Fibroblast of upper back skin (primary cell): ENCODE data around the gene SOCS1.

Source experiments
- DNase-seq: peaks from one replicate; pipeline ENCODE4 v3.0.0-alpha.2; 2013

Gene SOCS1

GRCh38 chr16:11241480-11242204 lies 14.4 kb downstream of the SOCS1 start:
- no peak for DNase-seq

- DNase-seq = no peak
Observed at GRCh38 chr16:11240636-11241473, 15.1 kb downstream of the SOCS1 start.

DNA sequence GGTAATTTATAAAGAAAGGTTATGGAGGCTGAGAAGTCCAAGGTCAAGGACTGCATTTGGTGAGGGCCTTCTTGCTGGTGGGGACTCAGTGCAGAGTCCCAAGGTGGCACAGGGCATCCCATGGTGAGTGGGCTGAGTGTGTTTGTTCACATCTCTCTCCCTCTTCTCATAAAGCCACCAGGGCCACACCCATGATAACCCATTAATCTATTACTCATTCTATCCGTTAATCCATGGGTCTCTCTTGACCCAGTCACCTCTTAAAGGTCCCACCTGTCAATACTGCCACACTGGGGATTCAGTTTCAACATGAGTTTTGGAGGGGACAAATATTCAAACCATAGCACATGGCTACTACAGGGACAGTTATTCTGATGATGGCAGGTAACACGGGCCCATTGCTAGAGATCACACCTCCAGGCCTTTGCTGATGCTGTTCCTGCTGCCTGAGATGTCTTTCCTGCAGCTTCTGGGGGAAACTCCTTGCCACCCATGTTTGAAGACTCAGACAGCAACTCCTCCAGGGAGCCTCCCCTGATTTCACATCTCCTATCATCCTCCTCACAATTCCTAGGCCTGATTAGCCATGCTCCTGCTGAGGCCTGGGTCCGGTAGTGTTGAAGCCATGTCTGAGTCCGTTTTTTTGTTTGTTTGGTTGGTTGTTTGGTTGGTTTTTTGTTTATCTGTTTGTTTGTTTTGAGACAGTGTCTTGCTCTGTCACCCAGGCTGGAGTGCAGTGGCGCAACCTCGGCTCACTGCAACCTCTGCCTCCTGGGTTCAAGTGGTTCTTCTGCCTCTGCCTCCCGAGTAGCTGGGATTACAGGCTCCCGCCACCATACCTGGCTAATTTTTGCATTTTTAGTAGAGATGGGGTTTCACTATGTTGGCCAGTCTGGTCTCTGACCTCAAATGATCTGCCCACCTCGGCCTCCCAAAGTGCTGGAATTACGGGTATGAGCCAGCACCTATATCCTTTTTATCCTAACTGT lies 16.1 kb downstream of the SOCS1 start:
- no peak for DNase-seq

- no peak for DNase-seq
Observed at GRCh38 chr16:11238272-11239202, 17.5 kb downstream of the SOCS1 start.

DNA sequence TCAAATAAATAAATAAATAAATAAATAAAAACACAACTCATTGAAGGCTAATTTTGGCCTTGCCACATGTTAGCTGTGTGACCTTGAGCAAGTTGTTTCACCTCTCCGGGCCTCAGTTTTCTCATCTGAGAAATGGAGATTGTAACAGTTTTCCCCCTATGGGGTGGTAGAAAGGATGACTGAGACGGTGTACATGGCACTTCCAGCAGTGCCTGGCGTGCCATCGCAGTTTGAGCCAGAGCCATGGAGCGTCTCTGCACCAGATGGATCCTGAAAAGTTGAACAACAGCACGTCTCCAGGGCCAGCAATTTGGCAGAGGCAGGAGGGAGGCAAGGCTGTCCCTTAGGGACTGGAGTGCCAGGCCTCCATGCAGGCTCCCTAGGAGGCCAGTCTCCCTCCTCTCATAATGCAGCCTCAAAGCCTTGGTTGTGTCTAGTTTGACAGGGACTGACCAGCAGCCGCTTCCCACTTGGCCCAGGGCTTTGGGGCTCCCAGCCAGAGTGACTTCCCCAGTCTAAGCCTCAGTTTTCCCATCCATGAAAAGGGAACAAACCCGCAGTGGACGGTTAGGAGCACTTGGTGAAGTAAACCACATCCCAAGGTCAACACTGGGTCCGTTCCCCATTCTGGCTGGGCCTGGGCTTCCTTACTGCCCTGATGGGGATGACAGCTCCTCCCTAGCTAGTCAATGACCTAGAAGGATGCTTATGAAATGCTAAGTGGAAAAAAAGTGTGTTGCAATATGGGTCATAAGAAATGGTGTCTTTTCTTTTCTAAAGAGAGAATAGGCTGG lies 19.3 kb downstream of the SOCS1 start:
- DNase-seq = no peak

DNA sequence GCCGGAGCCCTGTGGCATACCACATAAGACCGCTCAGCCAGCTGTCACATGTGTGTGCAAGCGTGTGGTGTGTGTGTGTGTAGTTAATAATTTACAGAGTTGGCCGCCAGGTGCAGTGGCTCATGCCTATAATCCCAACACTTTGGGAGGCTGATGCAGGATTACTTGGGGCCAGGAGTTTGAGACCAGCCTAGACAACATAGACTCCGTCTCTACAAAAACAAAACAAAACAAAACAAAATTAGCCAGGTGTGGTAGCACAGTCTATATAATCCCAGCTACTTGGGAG lies 20.4 kb downstream of the SOCS1 start:
- no peak for DNase-seq

DNA sequence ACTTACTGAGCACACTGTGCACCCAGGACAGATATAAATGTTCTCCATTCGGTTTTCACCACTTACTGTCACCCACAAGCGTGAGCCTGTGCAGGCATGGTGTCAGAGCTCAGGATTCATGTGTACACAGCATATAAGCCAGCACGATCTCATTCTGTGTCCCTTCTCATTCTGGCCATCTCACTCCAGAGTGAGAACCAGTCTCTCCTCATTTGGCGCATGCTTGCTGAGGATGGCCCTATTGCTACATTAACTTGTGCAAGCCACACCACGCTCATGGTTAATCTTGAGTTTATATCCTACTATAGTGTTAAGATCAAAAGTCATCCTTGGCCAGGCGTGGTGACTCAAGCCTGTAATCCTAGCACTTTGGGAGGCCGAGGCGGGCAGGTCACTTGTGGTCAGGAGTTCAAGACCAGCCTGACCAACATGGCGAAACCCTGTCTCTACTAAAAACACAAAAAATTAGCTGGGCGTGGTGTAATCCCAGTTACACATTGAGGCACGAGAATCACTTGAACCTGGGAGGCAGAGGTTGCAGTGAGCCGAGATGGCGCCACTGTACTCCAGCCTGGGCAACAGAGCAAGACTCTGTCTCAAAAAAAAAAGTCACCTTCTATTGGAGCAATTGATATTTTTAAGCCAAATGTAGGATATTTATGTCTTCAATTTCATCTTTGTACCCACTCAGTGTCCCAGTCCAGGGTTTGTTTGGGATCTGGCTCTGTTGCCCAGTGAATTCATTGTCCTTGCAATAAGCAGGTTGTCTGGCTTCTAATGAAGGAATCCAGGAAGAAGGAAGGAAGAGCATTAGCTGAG lies 20.9 kb downstream of the SOCS1 start:
- no peak for DNase-seq

GRCh38 chr16:11233727-11234376 lies 22.2 kb downstream of the SOCS1 start:
- DNase-seq = no peak

DNA sequence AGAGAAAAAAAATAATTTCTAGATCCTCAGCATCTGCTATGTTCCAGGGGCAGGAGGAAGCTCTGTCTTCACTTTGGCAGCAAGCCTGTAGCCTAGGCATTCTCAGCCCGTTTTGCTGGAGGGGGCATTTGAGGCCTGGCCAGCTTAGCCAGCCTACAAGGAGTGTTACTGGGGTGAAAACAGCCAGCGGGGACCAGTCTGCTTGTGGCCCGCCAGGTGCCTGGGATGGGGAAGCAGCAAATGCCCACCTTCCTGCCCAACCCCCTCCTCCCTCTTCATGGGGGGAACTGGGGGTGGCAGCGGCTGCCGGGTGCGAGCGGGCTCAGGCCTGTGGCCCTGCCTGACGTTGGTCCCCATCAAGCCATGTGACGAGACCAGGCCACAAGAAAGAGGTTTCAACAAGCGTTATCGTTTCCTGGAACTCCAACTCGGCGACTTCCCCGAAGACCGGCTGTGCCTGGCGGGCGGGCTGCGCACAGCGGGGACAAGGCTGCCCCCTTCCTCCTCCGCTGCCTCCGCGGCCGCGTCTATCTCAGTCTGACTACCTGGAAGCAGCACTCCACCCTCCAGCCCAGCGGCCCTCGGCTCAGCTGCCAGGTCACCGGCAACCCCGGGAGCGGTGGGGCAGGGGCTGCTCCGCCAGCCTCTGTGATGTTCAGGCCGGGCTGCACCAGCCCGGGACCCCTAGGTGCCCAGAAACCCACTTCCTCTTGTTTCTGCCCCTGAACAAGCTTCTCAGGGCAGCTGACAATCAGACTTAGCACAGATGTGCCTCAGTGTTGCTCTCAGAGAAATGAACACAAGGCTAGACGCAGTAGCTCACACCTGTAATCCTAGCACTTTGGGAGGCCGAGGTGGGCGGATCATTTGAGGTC lies 22.9 kb downstream of the SOCS1 start:
- no peak for DNase-seq

DNA sequence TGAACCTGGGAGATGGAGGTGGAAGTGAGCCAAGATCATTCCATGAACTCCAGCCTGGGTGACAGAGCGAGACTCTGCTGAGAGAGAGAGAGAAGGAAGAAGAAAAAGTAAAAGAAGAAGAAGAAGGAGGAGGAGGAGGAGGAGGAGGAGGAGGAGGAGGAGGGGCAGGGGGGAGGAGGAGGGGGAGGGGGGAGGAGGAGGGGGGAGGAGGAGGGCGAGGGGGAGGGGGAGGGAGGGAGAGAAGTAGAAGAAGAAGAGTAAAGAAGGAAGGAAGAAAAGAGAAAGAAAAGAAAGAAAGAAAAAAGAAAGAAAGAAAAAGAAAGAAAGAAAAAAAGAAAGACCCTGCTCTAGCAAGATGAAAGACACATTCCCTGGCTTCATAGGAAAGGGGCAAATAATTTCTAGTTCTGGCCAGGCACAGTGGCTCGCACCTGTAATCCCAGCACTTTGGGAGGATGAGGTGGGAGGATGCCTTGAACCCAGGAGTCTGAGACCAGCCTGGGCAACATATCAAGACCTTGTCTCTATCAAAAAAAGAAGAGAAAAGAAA lies 23.6 kb downstream of the SOCS1 start:
- no peak for DNase-seq

DNA sequence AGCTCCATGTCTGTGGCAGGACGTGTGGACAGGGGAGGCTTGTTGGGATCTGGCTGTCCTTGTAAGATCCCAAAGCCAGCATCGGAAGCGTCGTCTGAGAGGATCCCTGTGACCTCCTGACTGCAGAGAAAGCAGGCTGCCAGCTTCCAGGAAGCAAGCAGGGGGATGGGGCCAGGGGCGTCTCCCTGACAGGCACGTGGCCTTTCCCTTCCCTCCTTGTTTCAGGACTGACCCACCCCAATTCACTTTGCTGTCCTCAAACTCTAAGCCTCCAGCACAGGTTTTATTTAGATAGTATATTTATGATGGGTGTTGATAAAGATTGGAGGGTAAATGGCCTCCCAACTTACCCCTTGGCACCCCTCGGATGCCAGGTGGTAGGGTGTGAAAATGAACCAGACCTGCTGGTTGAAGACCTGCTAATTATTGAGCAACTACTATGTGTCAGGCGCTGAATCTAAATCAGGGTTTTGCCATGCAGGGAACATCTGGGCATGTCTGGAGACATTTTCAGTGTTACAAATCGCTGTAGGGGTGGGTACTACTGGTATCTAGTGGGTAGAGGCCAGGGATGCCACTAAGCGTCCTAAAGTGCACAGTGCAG lies 24.5 kb downstream of the SOCS1 start:
- no peak for DNase-seq

DNA sequence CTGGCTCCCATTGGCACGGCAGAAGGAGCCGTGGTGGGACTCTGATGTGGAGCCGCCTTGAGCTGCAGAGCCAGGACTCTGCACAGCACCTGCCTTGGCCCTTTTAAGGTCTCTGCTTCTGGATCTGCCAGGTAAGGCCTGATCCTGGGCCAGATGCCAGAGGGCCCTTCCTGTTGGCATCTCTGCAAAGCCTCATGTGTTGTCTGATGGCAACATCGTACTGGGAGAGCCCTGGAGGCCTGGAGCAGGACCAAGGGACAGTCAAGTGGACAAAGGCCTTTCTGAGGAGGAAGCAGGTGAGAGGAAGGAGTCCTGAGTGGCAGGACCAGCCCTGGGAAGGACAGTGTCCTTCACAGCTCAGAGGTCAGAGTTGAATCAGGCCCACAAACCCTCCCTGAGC lies 26.1 kb downstream of the SOCS1 start:
- DNase-seq = no peak

DNA sequence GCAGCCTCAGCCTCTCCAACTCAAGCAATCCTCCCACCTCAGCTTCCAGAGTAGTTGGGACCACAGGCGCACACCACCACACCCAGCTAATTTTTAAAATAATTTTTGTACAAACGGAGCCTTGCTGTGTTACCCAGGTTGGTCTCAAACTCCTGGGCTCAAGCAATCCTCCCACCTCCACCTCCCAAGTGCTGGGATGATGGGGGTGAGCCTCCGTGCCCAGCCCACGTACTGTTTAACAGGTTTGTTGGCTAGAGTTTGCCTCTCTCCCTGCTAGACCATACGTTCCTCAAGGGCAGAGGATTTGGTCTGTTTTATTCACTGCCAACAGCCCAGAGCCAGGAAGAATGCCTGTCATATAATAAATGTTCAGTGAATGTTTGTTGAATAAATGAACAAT lies 26.6 kb downstream of the SOCS1 start:
- no peak for DNase-seq

GRCh38 chr16:11225677-11226549 lies 30.1 kb downstream of the SOCS1 start:
- no peak for DNase-seq

DNA sequence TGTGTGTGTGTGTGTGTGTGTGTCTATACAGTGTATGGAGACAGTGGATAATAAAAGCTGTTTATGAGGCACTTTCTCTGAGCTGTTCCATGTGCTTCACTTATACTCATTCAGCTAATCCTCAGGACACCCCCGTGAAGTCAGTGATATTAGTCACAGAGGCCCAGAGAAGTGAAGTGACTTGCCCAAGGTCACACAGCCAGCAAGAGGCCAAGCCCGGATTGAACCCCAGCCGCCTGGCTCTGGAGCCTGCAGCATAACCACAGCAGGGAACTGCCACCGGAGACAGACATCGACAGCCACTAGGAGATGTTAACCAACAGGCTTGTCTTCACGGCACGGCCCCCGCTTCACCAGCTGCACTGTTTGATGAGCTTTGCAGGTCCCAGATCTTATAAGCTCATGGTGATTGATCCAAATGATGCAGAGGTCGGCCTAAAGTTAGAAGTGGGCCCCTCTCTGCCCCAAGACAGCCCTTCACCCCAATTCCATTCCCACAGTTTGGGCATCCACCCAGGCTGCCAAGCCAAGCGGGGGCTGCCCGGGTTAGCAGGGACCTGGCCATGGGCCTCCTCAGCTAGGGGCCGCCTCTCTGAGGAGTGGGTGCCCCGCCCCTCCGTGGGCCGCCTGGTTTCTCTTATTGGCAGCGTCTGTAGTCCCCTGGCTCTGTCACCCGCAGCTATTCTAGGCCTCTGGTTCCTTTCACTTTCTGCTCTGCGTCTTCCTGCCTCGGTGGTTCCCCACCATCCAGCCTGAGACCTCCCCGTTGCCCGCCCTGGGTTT lies 30.9 kb downstream of the SOCS1 start:
- no peak for DNase-seq
